Measurements from ENCODE around the gene SLC29A2. TPM values are rescaled to one million over a fixed set of nuclear protein-coding genes. Genes with fewer than 3 reads are reported as not detected.

SLC29A2 gene
- total and polyA plus RNA-seq, 2 donors (not counting 3 experiments of a cell fraction or from before 2014, with no cell fraction given): 2.4 to 5.2 TPM

GRCh38 chr11:66412110-66412509, 40.5 kb upstream of the SLC29A2 start:
- BruUV-seq (replicated peaks): no TSS peak
- POLR2A ChIA-PET: no interaction called here

More at GRCh38 chr11:66412110-66412509, 40.5 kb upstream of the SLC29A2 start:
- CTCF ChIA-PET: interaction anchor here (1.0 to 7.1 kb wide), 3 partner anchors 9 to 27 kb away, joined by 5 to 87 read pairs (median 6); partner anchors contain the start of genes MRPL11 and NPAS4
- intact Hi-C loops (cut with micrococcal nuclease): no loop called here
- Histone ChIP-seq H4K20me1 (replicated peaks; ENCODE audit: control insufficient read depth, extremely low read depth, insufficient read depth, low read length) (no peaks in the 10 kb centered on the region), H3K27me3 (ENCODE audit: control insufficient read depth in 2 of 2, insufficient read depth in 2 of 2, low read length in 2 of 2) (peaks cover 8 to 13% of the 10 kb centered on the region in 2 experiments), H3K9me1 (replicated peaks; ENCODE audit: control insufficient read depth, extremely low read depth, insufficient read depth, low read length) (no peaks in the 10 kb centered on the region), H3K4me2 (ENCODE audit: insufficient read depth, low read length) (no peak overlapping the region), H3K4me1 (ENCODE audit: control insufficient read depth, extremely low read depth, insufficient read depth, low read length) (no peaks in the 10 kb centered on the region), H3K9me3 (replicated peaks; ENCODE audit: control insufficient read depth, insufficient read depth, low read length) (no peaks in the 10 kb centered on the region), H3K36me3 (ENCODE audit: control insufficient read depth in 2 of 2, extremely low read depth in 1 of 2, insufficient read depth in 2 of 2, low read length in 2 of 2) (no peaks in the 10 kb centered on the region), H3K4me3 (replicated peaks in 1 of 3; ENCODE audit: insufficient read depth in 1 of 3, low read depth in 1 of 3, low read length in 3 of 3) (no peak overlapping the region), H3K9ac (replicated peaks; ENCODE audit: extremely low read depth, insufficient read depth, low read length) (no peak overlapping the region), H3K27ac (ENCODE audit: insufficient read depth, low read depth, low read length) (no peak overlapping the region), H3K79me2 (ENCODE audit: control insufficient read depth, insufficient read depth, low read length) (no peaks in the 10 kb centered on the region), H2AFZ (ENCODE audit: low read depth, low read length) (no peak overlapping the region)
- no peak for TF ChIP-seq POLR2A (IDR thresholded peaks at IDR 0.05; ENCODE audit: low read depth, low read length)
- TF ChIP-seq EZH2 (IDR thresholded peaks at IDR 0.05; ENCODE audit: borderline replicate concordance, low read depth, low read length, severe bottlenecking): no peak
- no peak for TF ChIP-seq CTCF (IDR thresholded peaks at IDR 0.05; ENCODE audit: extremely low read depth in 1 of 2, insufficient read depth in 1 of 2, low read depth in 1 of 2, low read length in 2 of 2)
- no peak for TF ChIP-seq JUN (IDR thresholded peaks at IDR 0.05; ENCODE audit: borderline replicate concordance, insufficient read depth, insufficient read length, low read depth)
- no peak for TF ChIP-seq MYC (IDR thresholded peaks at IDR 0.05; ENCODE audit: low read depth, low read length)
- no peak for TF ChIP-seq POLR2AphosphoS5 (IDR thresholded peaks at IDR 0.05; ENCODE audit: insufficient read depth, low read depth, low read length)
- no peak for TF ChIP-seq GATA2 (IDR thresholded peaks at IDR 0.05; ENCODE audit: insufficient read depth, insufficient read length, low read depth, low read length)
- no peak for TF ChIP-seq MAX (IDR thresholded peaks at IDR 0.05; ENCODE audit: insufficient read depth, insufficient read length)
- no peak for TF ChIP-seq FOS (IDR thresholded peaks at IDR 0.05; ENCODE audit: borderline replicate concordance, insufficient read depth, low read length)
- dilution Hi-C loops (cut with MboI; ENCODE audit: extremely low pct_ligation_motif_present, low sequenced_read_pairs): no loop called here
- FAIRE-seq: no peak
- DNase-seq (ENCODE audit: low read depth, low spot score): no peak
